K562 (cell line): ENCODE data around the gene BTBD18. TPM values are rescaled to one million over a fixed set of nuclear protein-coding genes. Genes with fewer than 3 reads are reported as not detected.

Experiments
- ATAC-seq: fragments of 200-7000 bp; cut with Tn5 transposase; 3 replicates; pipeline ENCODE4 v1.9.1; 2020; ENCODE audit warnings: moderate library complexity
- BruUV-seq: library from RNA; stranded (reverse); fragments of 400-500 nt; replicated peaks from 2 replicates; lab custom pipeline; 2021; lab: Mats Ljungman, UMichigan
- CTCF ChIA-PET: fragments of 300-600 bp; formaldehyde crosslinking; extraction: SDS; loops from one replicate; lab custom pipeline; 2021; ENCODE audit warnings: low intra/inter-chr PET ratio; lab: Yijun Ruan, JAX
- POLR2A ChIA-PET: fragments of 300-600, 350-650 bp; sonication (Branson Sonifier 250); formaldehyde crosslinking; extraction: SDS; loops from one replicate; lab custom pipeline; 2021; ENCODE audit warnings: antibody characterized with exemption, inconsistent platforms; lab: Yijun Ruan, JAX
- DNase-seq, 4 experiments: peaks; one replicate each; pipeline versions ENCODE4 v3.0.0 to v3.0.0-alpha.2; 2011 to 2018; ENCODE audit warnings: low spot score in 3 of 4, mixed read lengths in 3 of 4; ENCODE audit errors: extremely low read depth in 1 of 4
- FAIRE-seq: peaks from 2 replicates; lab custom pipeline; 2011; peaks lifted over from hg19 to GRCh38; lab: Jason Lieb, UNC
- H2AFZ ChIP-seq: 2 replicates; pipeline ENCODE4 v1.6.0; 2011; ENCODE audit warnings: low read depth, low read length, control low read depth, inconsistent platforms
- H3K27ac ChIP-seq: fragments of 200-600 bp; 3 replicates; pipeline ENCODE4 v1.8.0; 2011; ENCODE audit warnings: low read depth, mild to moderate bottlenecking, control low read depth, inconsistent platforms, low read length, moderate library complexity, mixed read lengths; ENCODE audit errors: extremely low read depth
- H3K27me3 ChIP-seq, 2 experiments: fragments of 300-600 bp in 1 of 2; 2 replicates in 1 of 2; 3 replicates in 1 of 2; pipeline versions ENCODE4 v1.6.0 to v1.8.0; 2011; ENCODE audit warnings: inconsistent platforms in 2 of 2, low read length in 2 of 2, mild to moderate bottlenecking in 1 of 2, mixed read lengths in 1 of 2, moderate library complexity in 1 of 2; ENCODE audit not compliant: control insufficient read depth in 2 of 2, insufficient read depth in 2 of 2
- H3K36me3 ChIP-seq: fragments of 300-600 bp; 3 replicates; pipeline ENCODE4 v1.8.0; 2011; ENCODE audit warnings: mild to moderate bottlenecking, low read length, inconsistent platforms; ENCODE audit not compliant: control insufficient read depth, insufficient read depth
- H3K4me1 ChIP-seq, 2 experiments: fragments of 200-600 bp in 1 of 2; replicated peaks in 1 of 2; 2 replicates in 1 of 2; 3 replicates in 1 of 2; pipeline versions ENCODE4 v1.5.1 to v1.8.0; 2011; ENCODE audit warnings: inconsistent platforms in 2 of 2, low read length in 2 of 2, mild to moderate bottlenecking in 1 of 2, mixed read lengths in 1 of 2, moderate library complexity in 1 of 2; ENCODE audit not compliant: control insufficient read depth in 2 of 2, insufficient read depth in 2 of 2
- H3K4me2 ChIP-seq: 2 replicates; pipeline ENCODE4 v1.6.1; 2011; ENCODE audit warnings: low read length, control low read depth, inconsistent platforms, mixed read lengths; ENCODE audit not compliant: insufficient read depth
- H3K4me3 ChIP-seq: fragments of 200-600 bp; sonication (generic), shearing (Covaris generic); 2 replicates; pipeline ENCODE4 v1.5.1; 2016; ENCODE audit warnings: control low read depth, inconsistent platforms
- H3K79me2 ChIP-seq: fragments of 200-600 bp; 3 replicates; pipeline ENCODE4 v1.8.0; 2011; ENCODE audit warnings: low read length, inconsistent platforms; ENCODE audit not compliant: control insufficient read depth, insufficient read depth
- H3K9ac ChIP-seq, 2 experiments: 2 replicates each; pipeline versions ENCODE4 v1.6.0 to v1.6.1; 2011; ENCODE audit warnings: low read depth in 2 of 2, low read length in 2 of 2, control low read depth in 1 of 2, inconsistent platforms in 1 of 2, mild to moderate bottlenecking in 1 of 2, mixed read lengths in 1 of 2; ENCODE audit not compliant: insufficient read depth in 1 of 2
- H3K9me1 ChIP-seq: one replicate; pipeline ENCODE4 v1.6.0; 2011; ENCODE audit warnings: inconsistent platforms, mild to moderate bottlenecking, low read length, moderate library complexity; ENCODE audit not compliant: control insufficient read depth, insufficient read depth
- H3K9me3 ChIP-seq: replicated peaks from 2 replicates; pipeline ENCODE4 v1.5.1; 2011; ENCODE audit warnings: low read depth, low read length, inconsistent platforms; ENCODE audit not compliant: control insufficient read depth, insufficient read depth
- H4K20me1 ChIP-seq: replicated peaks from 2 replicates; pipeline ENCODE4 v1.6.1; 2011; ENCODE audit warnings: low read length, inconsistent platforms, mixed read lengths; ENCODE audit not compliant: control insufficient read depth, insufficient read depth
- KDM2B ChIP-seq: fragments of 250-450 bp; sonication (Bioruptor Pico); IDR thresholded peaks from 2 replicates; pipeline ENCODE4 v1.8.0; 2021; ENCODE audit warnings: mild to moderate bottlenecking, moderate library complexity
- ZFP30 ChIP-seq: fragments of 250-450 bp; sonication (Bioruptor Pico); IDR thresholded peaks from 2 replicates; pipeline ENCODE4 v1.8.0; 2022; ENCODE audit warnings: moderate library complexity, mild to moderate bottlenecking, inconsistent platforms, borderline replicate concordance
- WGBS: fragments of 100-300 bp; shearing (Covaris generic); methylation state at CpG from one replicate; pipeline ENCODE4 v1.1.6; 2016; ENCODE audit warnings: low coverage, mixed read lengths; ENCODE audit not compliant: insufficient coverage; ENCODE audit errors: missing lambda C conversion rate; 5-methylcytosine and 5-hydroxymethylcytosine counted together
- in situ Hi-C: fragments of 300-500 bp; cut with MboI; formaldehyde crosslinking; loops from 4 replicates; pipeline ENCODE4 v1.15.0; 2018; ENCODE audit warnings: inconsistent platforms, mixed read lengths
- intact Hi-C: fragments of 100-400 bp; cut with micrococcal nuclease; formaldehyde crosslinking; loops from 2 replicates; pipeline ENCODE4 v1.14.2; 2022
- polyA plus RNA-seq, 8 experiments: library from polyadenylated mRNA; depleted of rRNA in 4 of 8; stranded (reverse) in 5 of 8; unstranded in 3 of 8; fragments of >200 nt; fragmentation: Nextera tagmentation in 2 of 8; fragmentation: Illumina TruSeq in 1 of 8; extraction: Ambion mirVana in 2 of 8; extraction: Trizol in 1 of 8; gene quantifications; 2 replicates each; pipeline versions ENCODE4 v1.2.1 to v1.2.3, GENCODE V29; 2011 to 2014; ENCODE audit warnings: inconsistent platforms in 1 of 8, missing spikeins in 1 of 8
- total RNA-seq, 7 experiments: library from RNA; depleted of rRNA in 6 of 7; stranded (reverse); fragments of >200 nt in 6 of 7; fragmentation: Illumina TruSeq in 2 of 7; extraction: Trizol in 2 of 7; gene quantifications; 2 replicates each; pipeline versions ENCODE4 v1.2.1 to v1.2.3, GENCODE V29; 2011 to 2021; ENCODE audit warnings: low replicate concordance in 1 of 7
- TF ChIP-seq, protein P1 (sequence below): fragments of 450-650 bp; IDR thresholded peaks from 2 replicates; pipeline ENCODE4 v1.6.1; 2018; ENCODE audit not compliant: partially characterized antibody
- TF ChIP-seq, protein P2 (sequence below): IDR thresholded peaks from 2 replicates; pipeline ENCODE4 v1.6.1; 2012; ENCODE audit warnings: low read depth, low read length, improper control_type of control experiment, borderline replicate concordance
- TF ChIP-seq, protein P3 (sequence below), 2 experiments: fragments of 450-650 bp; IDR thresholded peaks; 2 replicates each; pipeline ENCODE4 v1.6.1; 2016

The BTBD18 gene
- total and polyA plus RNA-seq, 9 of the 15 experiments (the other 6 are each of a cell fraction or from before 2014, with no cell fraction given) = 0.06 TPM; not detected in 8

DNA sequence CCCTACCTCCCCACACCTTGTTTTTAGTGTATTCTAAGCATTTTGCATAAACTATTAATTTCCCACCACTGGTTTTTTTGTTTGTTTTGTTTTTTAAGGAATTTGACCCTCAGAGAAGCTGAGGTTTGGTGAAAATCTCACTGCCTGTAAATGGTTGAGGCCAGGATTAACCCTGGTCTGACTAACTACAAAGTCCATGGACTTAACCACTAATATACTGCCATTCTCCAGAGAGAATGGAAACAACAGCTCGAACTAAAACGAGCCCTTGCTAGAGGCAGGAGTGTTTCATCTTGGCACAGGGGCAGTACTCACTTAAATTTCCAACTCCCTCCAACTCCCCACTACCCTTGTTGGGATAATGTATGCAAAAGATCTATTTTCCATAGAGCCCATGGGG lies 12.9 kb upstream of the BTBD18 start (continued):
- TF ChIP-seq, protein P1, sequence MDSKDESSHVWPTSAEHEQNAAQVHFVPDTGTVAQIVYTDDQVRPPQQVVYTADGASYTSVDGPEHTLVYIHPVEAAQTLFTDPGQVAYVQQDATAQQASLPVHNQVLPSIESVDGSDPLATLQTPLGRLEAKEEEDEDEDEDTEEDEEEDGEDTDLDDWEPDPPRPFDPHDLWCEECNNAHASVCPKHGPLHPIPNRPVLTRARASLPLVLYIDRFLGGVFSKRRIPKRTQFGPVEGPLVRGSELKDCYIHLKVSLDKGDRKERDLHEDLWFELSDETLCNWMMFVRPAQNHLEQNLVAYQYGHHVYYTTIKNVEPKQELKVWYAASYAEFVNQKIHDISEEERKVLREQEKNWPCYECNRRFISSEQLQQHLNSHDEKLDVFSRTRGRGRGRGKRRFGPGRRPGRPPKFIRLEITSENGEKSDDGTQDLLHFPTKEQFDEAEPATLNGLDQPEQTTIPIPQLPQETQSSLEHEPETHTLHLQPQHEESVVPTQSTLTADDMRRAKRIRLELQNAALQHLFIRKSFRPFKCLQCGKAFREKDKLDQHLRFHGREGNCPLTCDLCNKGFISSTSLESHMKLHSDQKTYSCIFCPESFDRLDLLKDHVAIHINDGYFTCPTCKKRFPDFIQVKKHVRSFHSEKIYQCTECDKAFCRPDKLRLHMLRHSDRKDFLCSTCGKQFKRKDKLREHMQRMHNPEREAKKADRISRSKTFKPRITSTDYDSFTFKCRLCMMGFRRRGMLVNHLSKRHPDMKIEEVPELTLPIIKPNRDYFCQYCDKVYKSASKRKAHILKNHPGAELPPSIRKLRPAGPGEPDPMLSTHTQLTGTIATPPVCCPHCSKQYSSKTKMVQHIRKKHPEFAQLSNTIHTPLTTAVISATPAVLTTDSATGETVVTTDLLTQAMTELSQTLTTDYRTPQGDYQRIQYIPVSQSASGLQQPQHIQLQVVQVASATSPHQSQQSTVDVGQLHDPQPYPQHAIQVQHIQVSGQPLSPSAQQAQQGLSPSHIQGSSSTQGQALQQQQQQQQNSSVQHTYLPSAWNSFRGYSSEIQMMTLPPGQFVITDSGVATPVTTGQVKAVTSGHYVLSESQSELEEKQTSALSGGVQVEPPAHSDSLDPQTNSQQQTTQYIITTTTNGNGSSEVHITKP = no peak

DNA sequence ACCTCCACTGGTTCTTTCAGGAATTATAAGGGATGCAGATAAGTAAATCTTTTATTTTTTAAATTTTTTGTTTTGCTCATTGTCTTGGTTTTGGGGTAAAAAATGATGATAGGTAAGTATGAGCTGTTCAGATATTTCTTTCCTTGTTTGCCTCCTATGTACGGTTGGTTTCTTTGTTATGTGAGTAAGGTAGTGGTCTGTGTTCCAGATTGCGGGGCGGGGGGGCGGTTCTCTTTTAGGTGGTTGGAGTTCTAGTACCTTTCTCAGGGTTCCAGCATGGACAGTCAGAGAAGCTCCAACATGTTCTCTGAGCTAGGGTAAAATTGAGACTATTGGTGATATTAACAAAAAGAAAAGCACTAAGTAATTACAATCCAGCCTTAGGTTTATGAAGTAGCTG lies 12.4 kb upstream of the BTBD18 start:
- Histone ChIP-seq H4K20me1 (peaks cover 7% of the 10 kb centered on the region), H3K4me1 (peaks cover 7 to 22% of the 10 kb centered on the region in 2 experiments; a peak in 4 of 5 replicates), H3K4me3 (peak overlapping the region; percentile 62), H3K9me1 (no peaks in the 10 kb centered on the region), H3K9me3 (no peaks in the 10 kb centered on the region), H3K27me3 (no peaks in the 10 kb centered on the region), H3K79me2 (peaks cover 69% of the 10 kb centered on the region), H3K27ac (no peak overlapping the region), H2AFZ (no peak overlapping the region), H3K36me3 (peaks cover 7% of the 10 kb centered on the region; the same call in 1 of the 3 replicates), H3K4me2 (peak overlapping the region; percentile 79), H3K9ac (peak overlapping the region in 1 of 2 experiments; percentile 95; a peak in 2 of 4 replicates)
- ChIA-PET POLR2A (interaction anchor here (0.7 to 6.2 kb wide), 7 partner anchors 9 to 40 kb away, joined by 3 to 88 read pairs (median 7); partner anchors contain the start of genes BTBD18 and SELENOH), CTCF (no interaction called here)
- 6% methylated on average over 4 of the region's 4 CpGs for WGBS
- DNase-seq = no peak
- FAIRE-seq = no peak
- BruUV-seq = no TSS peak
- TF ChIP-seq KDM2B (no peak), ZFP30 (CRISPR knock-in tag) (no peak)
- TF ChIP-seq, protein P2, sequence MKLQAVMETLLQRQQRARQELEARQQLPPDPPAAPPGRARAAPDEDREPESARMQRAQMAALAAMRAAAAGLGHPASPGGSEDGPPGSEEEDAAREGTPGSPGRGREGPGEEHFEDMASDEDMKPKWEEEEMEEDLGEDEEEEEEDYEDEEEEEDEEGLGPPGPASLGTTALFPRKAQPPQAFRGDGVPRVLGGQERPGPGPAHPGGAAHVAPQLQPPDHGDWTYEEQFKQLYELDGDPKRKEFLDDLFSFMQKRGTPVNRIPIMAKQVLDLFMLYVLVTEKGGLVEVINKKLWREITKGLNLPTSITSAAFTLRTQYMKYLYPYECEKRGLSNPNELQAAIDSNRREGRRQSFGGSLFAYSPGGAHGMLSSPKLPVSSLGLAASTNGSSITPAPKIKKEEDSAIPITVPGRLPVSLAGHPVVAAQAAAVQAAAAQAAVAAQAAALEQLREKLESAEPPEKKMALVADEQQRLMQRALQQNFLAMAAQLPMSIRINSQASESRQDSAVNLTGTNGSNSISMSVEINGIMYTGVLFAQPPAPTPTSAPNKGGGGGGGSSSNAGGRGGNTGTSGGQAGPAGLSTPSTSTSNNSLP = no peak
- TF ChIP-seq, protein P3, sequence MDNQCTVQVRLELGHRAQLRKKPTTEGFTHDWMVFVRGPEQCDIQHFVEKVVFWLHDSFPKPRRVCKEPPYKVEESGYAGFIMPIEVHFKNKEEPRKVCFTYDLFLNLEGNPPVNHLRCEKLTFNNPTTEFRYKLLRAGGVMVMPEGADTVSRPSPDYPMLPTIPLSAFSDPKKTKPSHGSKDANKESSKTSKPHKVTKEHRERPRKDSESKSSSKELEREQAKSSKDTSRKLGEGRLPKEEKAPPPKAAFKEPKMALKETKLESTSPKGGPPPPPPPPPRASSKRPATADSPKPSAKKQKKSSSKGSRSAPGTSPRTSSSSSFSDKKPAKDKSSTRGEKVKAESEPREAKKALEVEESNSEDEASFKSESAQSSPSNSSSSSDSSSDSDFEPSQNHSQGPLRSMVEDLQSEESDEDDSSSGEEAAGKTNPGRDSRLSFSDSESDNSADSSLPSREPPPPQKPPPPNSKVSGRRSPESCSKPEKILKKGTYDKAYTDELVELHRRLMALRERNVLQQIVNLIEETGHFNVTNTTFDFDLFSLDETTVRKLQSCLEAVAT (IDR thresholded peaks at IDR 0.05) = 0 out of 4 replicates have a peak, but pooled peaks of 1 of the 2 experiments have one; percentile 3
- in situ Hi-C loops = no loop called here
- intact Hi-C loops = loop anchor here (5.0 kb wide), 1 partner anchor 33 kb away; no protein-coding TSS in a partner anchor
- ATAC-seq = peak; percentile 9; the same call in 2 of the 3 replicates
